ENCODE results near the gene ITPRID2.

- no peak for TF ChIP-seq POLR2A (IDR thresholded peaks at IDR 0.05)
- no peak for TF ChIP-seq CTCF (IDR thresholded peaks at IDR 0.05)
These were observed 20.3 kb downstream of the ITPRID2 start for GRCh38 chr2:181911830-181912229.

All from uterus (tissue), 2 donors.